BE2C (cell line): ENCODE measurements around the gene KHSRP.

Experiments used
- DNase-seq: peaks from one replicate; pipeline ENCODE4 v3.0.0-alpha.2; 2020
- H3K27me3 ChIP-seq: fragments of 250-450 bp; sonication (Bioruptor Pico); 2 replicates; pipeline ENCODE4 v1.5.1; 2020; ENCODE audit warnings: mild to moderate bottlenecking
- H3K36me3 ChIP-seq: fragments of 250-450 bp; sonication (Bioruptor Pico); 2 replicates; pipeline ENCODE4 v1.5.1; 2020; ENCODE audit warnings: mild to moderate bottlenecking
- H3K4me1 ChIP-seq: fragments of 250-450 bp; sonication (Bioruptor Pico); 2 replicates; pipeline ENCODE4 v1.5.1; 2020
- H3K4me3 ChIP-seq: 2 replicates; pipeline ENCODE4 v1.5.1; 2011; ENCODE audit warnings: low read depth, low read length
- H3K9me3 ChIP-seq: fragments of 250-450 bp; sonication (Bioruptor Pico); 2 replicates; pipeline ENCODE4 v1.5.1; 2020
- TF ChIP-seq, protein P1 (sequence below): IDR thresholded peaks from 2 replicates; pipeline ENCODE4 v1.5.1; 2012; ENCODE audit warnings: mild to moderate bottlenecking, low read depth, low read length

KHSRP gene

DNA sequence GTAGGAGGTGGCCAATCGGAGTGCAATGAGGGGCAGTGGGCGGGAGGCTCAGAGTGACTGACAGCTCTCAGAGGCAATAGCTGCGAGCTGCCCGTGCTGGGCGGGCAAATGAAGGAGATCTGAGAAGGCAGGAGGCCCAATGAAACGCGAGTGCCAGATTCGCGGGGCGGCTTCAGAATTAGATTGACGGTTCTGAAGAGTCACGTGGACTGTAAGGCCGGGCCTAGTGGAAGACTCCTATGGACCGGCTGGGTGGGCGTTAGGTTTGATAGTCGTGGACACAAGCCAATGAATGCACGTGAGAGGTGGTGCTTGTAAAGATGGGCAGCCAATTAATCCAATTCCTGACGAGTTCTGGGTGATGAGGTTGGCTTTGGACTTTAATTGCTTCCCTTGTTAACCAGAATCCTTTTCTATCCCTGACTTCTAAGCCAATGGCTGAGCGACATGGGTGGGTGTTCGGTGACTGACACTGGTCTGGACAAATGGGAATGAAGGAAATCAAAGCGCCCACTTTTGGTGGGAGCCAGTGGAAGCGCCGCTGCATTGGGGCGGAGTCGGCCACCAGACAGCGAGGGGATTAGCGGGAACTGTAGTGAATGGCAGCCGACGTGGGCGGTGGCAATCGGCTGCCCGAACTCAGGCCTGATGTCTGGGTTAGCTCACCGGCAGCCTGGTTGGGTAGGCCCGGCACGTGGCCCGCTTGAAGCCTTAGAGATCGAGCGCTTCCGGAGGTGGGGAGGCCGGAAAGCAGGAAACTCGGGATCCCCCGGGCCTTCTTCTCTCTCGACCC, 524 bp upstream of the KHSRP start:
- TF ChIP-seq, protein P1, sequence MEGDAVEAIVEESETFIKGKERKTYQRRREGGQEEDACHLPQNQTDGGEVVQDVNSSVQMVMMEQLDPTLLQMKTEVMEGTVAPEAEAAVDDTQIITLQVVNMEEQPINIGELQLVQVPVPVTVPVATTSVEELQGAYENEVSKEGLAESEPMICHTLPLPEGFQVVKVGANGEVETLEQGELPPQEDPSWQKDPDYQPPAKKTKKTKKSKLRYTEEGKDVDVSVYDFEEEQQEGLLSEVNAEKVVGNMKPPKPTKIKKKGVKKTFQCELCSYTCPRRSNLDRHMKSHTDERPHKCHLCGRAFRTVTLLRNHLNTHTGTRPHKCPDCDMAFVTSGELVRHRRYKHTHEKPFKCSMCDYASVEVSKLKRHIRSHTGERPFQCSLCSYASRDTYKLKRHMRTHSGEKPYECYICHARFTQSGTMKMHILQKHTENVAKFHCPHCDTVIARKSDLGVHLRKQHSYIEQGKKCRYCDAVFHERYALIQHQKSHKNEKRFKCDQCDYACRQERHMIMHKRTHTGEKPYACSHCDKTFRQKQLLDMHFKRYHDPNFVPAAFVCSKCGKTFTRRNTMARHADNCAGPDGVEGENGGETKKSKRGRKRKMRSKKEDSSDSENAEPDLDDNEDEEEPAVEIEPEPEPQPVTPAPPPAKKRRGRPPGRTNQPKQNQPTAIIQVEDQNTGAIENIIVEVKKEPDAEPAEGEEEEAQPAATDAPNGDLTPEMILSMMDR = no peak
- DNase-seq = peak; percentile 99
- Histone ChIP-seq H3K4me1 (no peaks in the 10 kb centered on the region), H3K27me3 (peaks cover 4% of the 10 kb centered on the region), H3K4me3 (no peak overlapping the region), H3K9me3 (peaks cover 8% of the 10 kb centered on the region), H3K36me3 (peaks cover 29% of the 10 kb centered on the region)

DNA sequence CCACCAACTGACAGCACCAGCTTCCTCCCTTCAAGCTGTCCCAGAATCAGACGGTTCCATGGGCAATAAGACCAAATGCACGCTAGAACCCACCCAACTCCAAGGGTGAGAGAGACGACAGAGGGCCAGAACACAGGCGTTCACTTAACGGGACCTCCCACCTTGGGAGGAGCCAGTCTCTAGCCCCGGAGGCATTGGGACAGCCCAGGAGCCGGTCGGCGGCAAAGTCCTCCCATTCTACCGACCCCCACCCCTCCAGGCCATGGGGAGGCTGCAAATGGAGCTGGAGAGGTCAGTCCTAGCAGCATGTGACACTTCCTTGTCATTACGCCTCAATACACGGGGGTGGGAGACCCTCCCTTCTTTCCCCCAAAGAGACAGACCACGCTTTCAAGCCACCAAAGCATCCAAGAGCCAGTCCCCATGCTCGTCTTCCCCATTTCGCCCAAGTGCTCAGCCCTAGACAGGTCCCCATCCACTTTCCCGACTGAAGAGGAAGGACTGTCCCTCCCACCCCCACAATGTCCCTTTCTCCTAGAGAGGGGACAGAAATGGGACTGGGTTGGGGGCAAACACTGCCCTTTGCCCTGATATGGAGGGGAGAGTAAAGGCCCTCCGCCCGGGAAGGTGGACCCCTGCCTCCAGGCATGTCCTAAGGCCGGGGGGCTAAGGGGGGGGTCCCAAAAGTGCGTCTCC, 964 bp downstream of the KHSRP start:
- peaks cover 44% of the 10 kb centered on the region for H3K36me3 ChIP-seq
- TF ChIP-seq, protein P1 = no peak
- no peaks in the 10 kb centered on the region for H3K27me3 ChIP-seq
- H3K9me3 ChIP-seq = peaks cover 8% of the 10 kb centered on the region
- peak overlapping the region; percentile 98 for H3K4me3 ChIP-seq
- DNase-seq = peak; percentile 60
- H3K4me1 ChIP-seq = no peaks in the 10 kb centered on the region

DNA sequence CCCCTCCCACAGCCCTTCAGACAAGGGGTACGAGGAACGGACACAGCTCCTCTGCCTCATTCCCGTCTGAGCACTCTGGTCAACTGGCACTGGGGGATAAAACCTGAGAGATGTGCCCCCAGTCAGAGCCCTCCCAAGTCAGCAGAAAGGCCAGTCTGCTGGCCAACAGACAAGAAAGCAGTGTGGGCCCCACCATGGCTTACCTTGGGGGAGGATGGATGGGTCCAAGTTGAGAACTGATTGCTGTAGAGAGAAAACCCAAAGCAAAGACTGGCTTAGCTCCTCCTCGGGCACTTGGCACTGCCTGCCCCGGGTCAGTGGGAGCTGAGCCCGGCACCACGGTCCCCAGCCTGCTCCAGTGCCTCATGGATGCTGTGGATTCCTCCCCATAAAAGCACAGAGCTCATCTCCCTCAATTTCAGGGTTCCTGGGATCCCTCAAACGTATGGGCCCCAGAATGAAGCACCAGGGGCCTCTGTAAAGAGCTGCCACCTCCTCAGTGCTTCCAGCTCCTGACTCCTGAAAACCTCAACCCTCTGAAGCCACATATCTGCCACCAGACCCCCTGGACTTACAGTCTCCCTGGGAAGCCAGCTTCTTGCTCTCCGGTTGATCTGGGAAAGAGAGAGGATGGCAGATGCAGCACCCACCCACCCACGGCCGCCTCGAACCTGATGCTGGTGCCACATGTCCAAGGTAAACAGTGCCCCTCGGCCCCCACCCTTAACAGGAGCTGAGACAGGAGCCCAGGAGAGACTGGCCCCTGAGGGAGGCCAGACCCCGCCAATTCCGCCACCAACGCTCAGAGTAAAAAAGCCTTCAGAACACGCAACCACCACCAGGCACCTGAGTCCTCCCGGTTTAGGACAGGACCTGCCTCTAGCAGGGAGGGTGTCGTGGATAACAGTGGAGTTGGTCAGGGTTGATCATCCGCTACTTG, 3.3 kb downstream of the KHSRP start:
- TF ChIP-seq, protein P1 = no peak
- Histone ChIP-seq H3K4me3 (no peak overlapping the region), H3K27me3 (no peaks in the 10 kb centered on the region), H3K36me3 (peaks cover 67% of the 10 kb centered on the region), H3K4me1 (no peaks in the 10 kb centered on the region), H3K9me3 (peaks cover 8% of the 10 kb centered on the region)
- DNase-seq = no peak

DNA sequence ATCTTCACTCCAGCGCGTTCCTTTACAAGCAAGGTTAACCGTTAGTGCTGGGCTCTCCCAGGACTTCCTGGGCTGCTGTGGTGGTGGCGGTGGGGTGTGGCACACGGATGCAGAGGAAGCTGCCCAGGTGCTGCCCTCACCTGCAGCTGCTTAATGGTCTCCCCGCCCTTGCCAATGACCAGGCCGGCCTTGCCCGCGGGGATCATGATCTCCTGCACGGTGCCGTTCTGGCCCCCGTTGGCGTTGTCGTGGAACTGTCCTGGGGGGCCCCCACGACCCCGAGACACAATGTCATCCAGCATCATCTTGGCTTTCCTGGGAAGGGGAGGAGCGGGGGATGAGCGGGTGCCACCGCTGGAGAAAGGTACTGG, 6.1 kb downstream of the KHSRP start:
- Histone ChIP-seq H3K4me3 (no peak overlapping the region), H3K27me3 (no peaks in the 10 kb centered on the region), H3K4me1 (no peaks in the 10 kb centered on the region), H3K9me3 (no peaks in the 10 kb centered on the region), H3K36me3 (peaks cover 89% of the 10 kb centered on the region)
- DNase-seq = no peak
- TF ChIP-seq, protein P1 = no peak

DNA sequence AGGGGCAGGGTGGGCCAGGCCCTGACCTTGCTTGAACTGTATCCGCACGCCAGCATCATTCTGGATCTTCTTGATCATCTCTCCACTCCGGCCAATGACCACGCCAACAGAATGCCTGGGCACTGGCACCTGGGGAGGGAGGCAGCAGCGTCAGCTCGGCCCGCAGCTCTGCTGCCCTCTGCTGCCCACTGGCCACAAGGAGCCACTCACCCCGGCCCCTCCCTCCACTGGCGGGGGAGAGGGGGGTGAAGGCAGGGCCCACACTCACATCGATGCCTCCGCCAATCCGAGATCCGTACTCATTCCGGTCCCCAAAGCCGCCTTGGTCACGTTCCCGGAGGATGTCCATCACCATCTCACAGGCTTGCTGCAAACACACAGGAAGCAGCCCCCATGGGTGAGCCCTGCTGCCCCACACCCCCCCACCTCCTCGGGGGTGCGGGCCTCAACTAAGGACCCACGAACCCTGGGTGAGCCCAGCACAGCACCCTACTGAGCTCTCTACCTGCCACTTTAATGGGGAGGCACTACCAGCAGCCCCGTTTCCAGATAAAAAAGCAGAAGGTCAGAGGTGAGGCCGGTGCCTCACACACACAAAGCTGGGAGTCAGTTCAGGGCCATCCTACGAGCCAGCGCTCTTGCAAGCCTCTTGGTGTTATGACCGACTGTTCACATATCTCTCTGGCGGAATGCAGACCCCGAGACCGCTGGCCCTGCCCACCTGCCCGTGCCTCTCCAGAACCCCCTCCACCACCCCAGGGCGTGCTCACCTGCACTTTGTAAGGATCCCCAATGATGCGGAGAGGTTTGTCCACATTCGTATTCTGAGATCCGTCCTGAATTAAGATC, 6.7 kb downstream of the KHSRP start:
- TF ChIP-seq, protein P1 = peak; percentile 30; the same call in 1 of the 2 replicates
- Histone ChIP-seq H3K9me3 (no peaks in the 10 kb centered on the region), H3K36me3 (peaks cover 88% of the 10 kb centered on the region), H3K4me1 (no peaks in the 10 kb centered on the region), H3K4me3 (no peak overlapping the region), H3K27me3 (no peaks in the 10 kb centered on the region)
- DNase-seq = peak; percentile 47
